ENCODE results near the gene CAMK1.

CAMK1 gene

DNA sequence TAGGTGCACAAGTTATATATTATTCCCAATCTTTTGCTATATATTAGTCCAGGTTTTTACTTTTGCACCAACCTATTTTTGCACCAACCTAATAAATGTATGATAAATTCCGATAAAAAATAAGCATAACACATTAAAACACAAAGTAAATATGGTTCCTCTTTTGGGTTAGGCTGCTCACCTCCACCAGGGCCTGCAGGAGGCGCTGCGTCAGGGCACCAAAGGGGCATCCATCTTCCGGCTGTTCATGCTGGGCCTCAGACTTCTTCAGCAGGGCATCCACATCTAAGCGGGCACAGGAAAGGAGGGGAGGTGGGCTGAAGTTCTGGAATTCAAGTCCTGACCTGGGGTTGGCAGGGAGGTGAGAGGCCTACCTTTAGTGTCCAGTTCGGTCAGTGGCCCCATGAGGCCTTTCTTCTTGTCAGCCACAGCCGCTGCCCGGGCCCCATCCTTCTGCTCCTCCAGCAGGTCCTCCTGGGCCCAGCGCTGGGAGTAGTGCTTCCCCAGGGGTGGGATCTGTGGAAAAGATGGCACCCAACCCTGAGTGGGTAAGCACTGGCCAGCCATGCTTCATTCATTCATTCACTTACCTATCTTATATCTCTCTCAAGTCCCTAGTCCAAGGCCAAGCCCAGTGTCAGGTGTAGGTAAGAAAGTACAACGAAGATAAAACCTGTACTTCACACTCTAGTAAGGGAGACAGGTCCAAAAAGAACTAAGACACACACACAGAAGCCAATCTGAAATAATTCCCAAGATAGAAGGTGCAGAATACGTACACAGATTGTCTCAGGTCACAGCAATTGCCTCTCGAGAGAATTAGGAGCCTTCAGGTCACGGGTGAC is 17.3 kb upstream of the CAMK1 start:
- Histone ChIP-seq H3K4me1 (ENCODE audit: control insufficient read depth in 1 of 2, insufficient read depth in 2 of 2, low read length in 2 of 2) (peaks cover 3% of the 10 kb centered on the region in 2 experiments), H2BK120ac (ENCODE audit: insufficient read depth, low read length, poor library complexity) (no peak overlapping the region), H3K18ac (ENCODE audit: low read length) (no peak overlapping the region), H3K9ac (ENCODE audit: low read length) (no peak overlapping the region), H2BK5ac (ENCODE audit: low read depth, low read length, poor library complexity) (no peak overlapping the region), H3K79me1 (ENCODE audit: low read length) (peaks cover under 1% of the 10 kb centered on the region), H2BK12ac (ENCODE audit: low read length) (no peak overlapping the region), H3K4ac (ENCODE audit: low read depth, low read length) (no peak overlapping the region), H3K9me3 (ENCODE audit: insufficient read depth, low read depth, low read length) (no peaks in the 10 kb centered on the region), H3K27me3 (ENCODE audit: insufficient read depth, low read length) (no peaks in the 10 kb centered on the region), H4K12ac (ENCODE audit: low read depth, low read length) (no peak overlapping the region), H3K79me2 (ENCODE audit: control insufficient read depth, insufficient read depth, low read length, poor library complexity) (no peaks in the 10 kb centered on the region), H3K4me3 (ENCODE audit: low read depth, low read length) (no peak overlapping the region), H3K4me2 (ENCODE audit: low read length) (no peak overlapping the region), H4K91ac (ENCODE audit: low read depth, low read length) (no peak overlapping the region), H2AFZ (ENCODE audit: insufficient read depth, low read length, poor library complexity) (no peak overlapping the region), H2AK5ac (ENCODE audit: low read length) (no peak overlapping the region), H3K27ac (ENCODE audit: low read depth, low read length) (no peak overlapping the region), H3K23ac (ENCODE audit: low read length) (no peak overlapping the region), H4K8ac (ENCODE audit: low read depth, low read length) (no peak overlapping the region), H3K14ac (ENCODE audit: low read length) (no peak overlapping the region), H3K36me3 (ENCODE audit: control insufficient read depth in 1 of 2, insufficient read depth in 2 of 2, low read length in 2 of 2) (peaks cover 30 to 48% of the 10 kb centered on the region in 2 experiments)
- WGBS (ENCODE audit: extremely low coverage, insufficient coverage, insufficient read length) = no CpG with 5 or more reads among the region's 13 CpGs
- DNase-seq = no peak

DNA sequence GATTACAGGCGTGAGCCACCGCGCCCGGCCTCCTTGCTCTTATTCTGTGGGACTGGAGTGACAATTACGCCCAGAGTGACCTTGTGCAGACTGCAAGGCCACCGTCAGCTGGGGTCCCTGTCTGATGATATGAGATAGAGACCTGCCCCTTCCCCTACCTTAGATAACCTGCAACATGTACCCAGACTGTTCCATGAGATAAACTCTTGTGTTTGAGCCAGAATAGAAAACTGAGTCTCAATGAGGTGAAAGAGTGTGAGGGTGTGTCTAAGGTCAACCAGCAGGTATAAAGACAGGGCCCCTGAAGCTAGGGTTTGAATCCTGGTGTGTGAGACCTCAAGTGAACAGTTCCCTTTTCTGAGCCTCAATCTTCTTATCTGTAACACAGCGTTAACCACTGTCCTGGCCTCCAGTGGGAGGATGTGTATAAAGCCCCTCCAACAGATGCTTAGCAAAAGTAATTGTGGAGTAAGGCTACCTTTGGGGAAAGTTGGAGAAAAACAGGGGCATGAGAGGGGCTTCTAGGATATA is 16.5 kb upstream of the CAMK1 start:
- no peak for DNase-seq
- no peaks in the 10 kb centered on the region for H3K9me3 ChIP-seq (ENCODE audit: insufficient read depth, low read depth, low read length)
- no peak overlapping the region for H2BK5ac ChIP-seq (ENCODE audit: low read depth, low read length, poor library complexity)
- H3K36me3 ChIP-seq (ENCODE audit: control insufficient read depth in 1 of 2, insufficient read depth in 2 of 2, low read length in 2 of 2) = peaks cover 35 to 54% of the 10 kb centered on the region in 2 experiments
- no peak overlapping the region for H3K18ac ChIP-seq (ENCODE audit: low read length)
- no peaks in the 10 kb centered on the region for H3K4me1 ChIP-seq (ENCODE audit: control insufficient read depth in 1 of 2, insufficient read depth in 2 of 2, low read length in 2 of 2)
- H3K27ac ChIP-seq (ENCODE audit: low read depth, low read length) = no peak overlapping the region
- H3K27me3 ChIP-seq (ENCODE audit: insufficient read depth, low read length) = no peaks in the 10 kb centered on the region
- H3K9ac ChIP-seq (ENCODE audit: low read length) = no peak overlapping the region
- no peak overlapping the region for H4K12ac ChIP-seq (ENCODE audit: low read depth, low read length)
- WGBS (ENCODE audit: extremely low coverage, insufficient coverage, insufficient read length) = no CpG with 5 or more reads among the region's 7 CpGs
- H3K4ac ChIP-seq (ENCODE audit: low read depth, low read length) = no peak overlapping the region
- no peak overlapping the region for H3K23ac ChIP-seq (ENCODE audit: low read length)
- H3K4me2 ChIP-seq (ENCODE audit: low read length) = no peak overlapping the region
- H3K14ac ChIP-seq (ENCODE audit: low read length) = no peak overlapping the region
- H2BK120ac ChIP-seq (ENCODE audit: insufficient read depth, low read length, poor library complexity) = no peak overlapping the region
- H4K91ac ChIP-seq (ENCODE audit: low read depth, low read length) = no peak overlapping the region
- H2BK12ac ChIP-seq (ENCODE audit: low read length) = no peak overlapping the region
- H2AFZ ChIP-seq (ENCODE audit: insufficient read depth, low read length, poor library complexity) = no peak overlapping the region
- no peak overlapping the region for H3K4me3 ChIP-seq (ENCODE audit: low read depth, low read length)
- no peaks in the 10 kb centered on the region for H3K79me2 ChIP-seq (ENCODE audit: control insufficient read depth, insufficient read depth, low read length, poor library complexity)
- no peak overlapping the region for H4K8ac ChIP-seq (ENCODE audit: low read depth, low read length)
- no peaks in the 10 kb centered on the region for H3K79me1 ChIP-seq (ENCODE audit: low read length)
- H2AK5ac ChIP-seq (ENCODE audit: low read length) = no peak overlapping the region

DNA sequence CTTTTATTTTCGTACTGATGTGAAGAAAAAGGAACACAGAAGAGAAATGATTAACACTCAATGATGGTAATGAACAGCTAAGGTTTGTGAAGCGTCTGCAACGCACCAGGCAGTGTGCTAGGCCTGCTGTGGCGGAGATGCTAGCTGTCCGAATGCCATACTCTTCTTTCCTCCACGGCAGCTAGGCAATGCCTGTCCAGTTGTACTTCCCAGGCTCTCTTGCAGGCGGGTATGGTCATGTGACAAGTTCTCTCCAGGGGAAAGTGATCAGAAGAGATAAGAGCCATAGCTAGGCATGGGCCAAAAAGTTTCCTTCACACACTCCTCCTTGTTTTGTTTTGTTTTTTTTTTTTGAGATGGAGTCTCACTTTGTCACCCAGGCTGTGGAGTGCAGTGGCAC is 15.9 kb upstream of the CAMK1 start:
- Histone ChIP-seq H2AFZ (ENCODE audit: insufficient read depth, low read length, poor library complexity) (no peak overlapping the region), H3K9ac (ENCODE audit: low read length) (no peak overlapping the region), H2BK5ac (ENCODE audit: low read depth, low read length, poor library complexity) (no peak overlapping the region), H3K9me3 (ENCODE audit: insufficient read depth, low read depth, low read length) (no peaks in the 10 kb centered on the region), H3K4me2 (ENCODE audit: low read length) (no peak overlapping the region), H4K8ac (ENCODE audit: low read depth, low read length) (no peak overlapping the region), H3K4ac (ENCODE audit: low read depth, low read length) (no peak overlapping the region), H3K4me3 (ENCODE audit: low read depth, low read length) (no peak overlapping the region), H3K14ac (ENCODE audit: low read length) (no peak overlapping the region), H3K23ac (ENCODE audit: low read length) (no peak overlapping the region), H3K79me2 (ENCODE audit: control insufficient read depth, insufficient read depth, low read length, poor library complexity) (no peaks in the 10 kb centered on the region), H3K18ac (ENCODE audit: low read length) (no peak overlapping the region), H3K4me1 (ENCODE audit: control insufficient read depth in 1 of 2, insufficient read depth in 2 of 2, low read length in 2 of 2) (no peaks in the 10 kb centered on the region), H3K36me3 (ENCODE audit: control insufficient read depth in 1 of 2, insufficient read depth in 2 of 2, low read length in 2 of 2) (peaks cover 36 to 55% of the 10 kb centered on the region in 2 experiments), H3K27ac (ENCODE audit: low read depth, low read length) (no peak overlapping the region), H3K27me3 (ENCODE audit: insufficient read depth, low read length) (no peaks in the 10 kb centered on the region), H2AK5ac (ENCODE audit: low read length) (no peak overlapping the region), H4K91ac (ENCODE audit: low read depth, low read length) (no peak overlapping the region), H2BK120ac (ENCODE audit: insufficient read depth, low read length, poor library complexity) (no peak overlapping the region), H4K12ac (ENCODE audit: low read depth, low read length) (no peak overlapping the region), H3K79me1 (ENCODE audit: low read length) (no peaks in the 10 kb centered on the region), H2BK12ac (ENCODE audit: low read length) (no peak overlapping the region)
- DNase-seq = no peak
- WGBS (ENCODE audit: extremely low coverage, insufficient coverage, insufficient read length) = no CpG with 5 or more reads among the region's 7 CpGs

DNA sequence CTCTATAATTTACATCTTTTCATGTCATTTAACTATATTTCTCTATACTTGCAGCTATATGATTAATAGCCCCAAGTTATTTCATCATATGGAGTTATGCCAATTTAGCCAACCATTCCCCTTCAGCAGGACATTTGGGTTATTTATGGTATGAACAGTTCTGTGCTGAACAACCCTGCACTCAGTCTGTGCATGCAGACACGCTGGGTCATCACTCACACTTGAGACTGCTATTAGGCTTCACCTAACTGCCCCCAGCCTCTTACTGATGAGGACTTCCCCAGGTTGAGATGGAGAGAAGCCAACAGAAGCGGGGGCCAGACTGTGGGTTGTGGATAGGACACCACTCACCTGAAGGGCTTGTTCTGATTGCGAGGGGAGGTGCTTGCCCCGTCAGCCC is 15.2 kb upstream of the CAMK1 start:
- peaks cover 41 to 62% of the 10 kb centered on the region in 2 experiments for H3K36me3 ChIP-seq (ENCODE audit: control insufficient read depth in 1 of 2, insufficient read depth in 2 of 2, low read length in 2 of 2)
- no peak overlapping the region for H3K4me2 ChIP-seq (ENCODE audit: low read length)
- no peaks in the 10 kb centered on the region for H3K79me2 ChIP-seq (ENCODE audit: control insufficient read depth, insufficient read depth, low read length, poor library complexity)
- no CpG with 5 or more reads among the region's 4 CpGs for WGBS (ENCODE audit: extremely low coverage, insufficient coverage, insufficient read length)
- no peaks in the 10 kb centered on the region for H3K4me1 ChIP-seq (ENCODE audit: control insufficient read depth in 1 of 2, insufficient read depth in 2 of 2, low read length in 2 of 2)
- H2BK5ac ChIP-seq (ENCODE audit: low read depth, low read length, poor library complexity) = no peak overlapping the region
- H3K4me3 ChIP-seq (ENCODE audit: low read depth, low read length) = no peak overlapping the region
- H3K79me1 ChIP-seq (ENCODE audit: low read length) = no peaks in the 10 kb centered on the region
- H2AK5ac ChIP-seq (ENCODE audit: low read length) = no peak overlapping the region
- H3K9me3 ChIP-seq (ENCODE audit: insufficient read depth, low read depth, low read length) = no peaks in the 10 kb centered on the region
- no peak overlapping the region for H4K12ac ChIP-seq (ENCODE audit: low read depth, low read length)
- H4K91ac ChIP-seq (ENCODE audit: low read depth, low read length) = no peak overlapping the region
- no peak overlapping the region for H3K23ac ChIP-seq (ENCODE audit: low read length)
- H3K14ac ChIP-seq (ENCODE audit: low read length) = no peak overlapping the region
- H3K27ac ChIP-seq (ENCODE audit: low read depth, low read length) = no peak overlapping the region
- H3K18ac ChIP-seq (ENCODE audit: low read length) = no peak overlapping the region
- H2AFZ ChIP-seq (ENCODE audit: insufficient read depth, low read length, poor library complexity) = no peak overlapping the region
- H4K8ac ChIP-seq (ENCODE audit: low read depth, low read length) = no peak overlapping the region
- no peak overlapping the region for H2BK120ac ChIP-seq (ENCODE audit: insufficient read depth, low read length, poor library complexity)
- no peaks in the 10 kb centered on the region for H3K27me3 ChIP-seq (ENCODE audit: insufficient read depth, low read length)
- H2BK12ac ChIP-seq (ENCODE audit: low read length) = no peak overlapping the region
- DNase-seq = no peak
- no peak overlapping the region for H3K9ac ChIP-seq (ENCODE audit: low read length)
- no peak overlapping the region for H3K4ac ChIP-seq (ENCODE audit: low read depth, low read length)

All from trophoblast cell (in vitro differentiated cells and primary cell).